Upper lobe of left lung (tissue), 6 donors: ENCODE measurements around the gene EXTL2. TPM values are rescaled to one million over a fixed set of nuclear protein-coding genes. Genes with fewer than 3 reads are reported as not detected.

Source experiments
- ATAC-seq, 2 donors: fragments of 200-7000 bp; cut with Tn5 transposase; one replicate each; pipeline ENCODE4 v1.9.1; 2022; ENCODE audit warnings: mild to moderate bottlenecking in 2 of 2, moderate library complexity in 2 of 2; ENCODE audit not compliant: low FRiP score in 2 of 2
- DNase-seq, 2 donors: peaks; one replicate each; pipeline ENCODE4 v3.0.0-alpha.2; 2019 to 2020
- H3K27ac ChIP-seq, 4 donors: fragments of 200-600 bp; sonication (generic); one replicate each; pipeline ENCODE4 v1.5.1; 2016 to 2019
- H3K27me3 ChIP-seq, 4 donors: fragments of 200-600 bp; sonication (generic); one replicate each; pipeline ENCODE4 v1.5.1; 2017 to 2019
- H3K36me3 ChIP-seq, 4 donors: fragments of 200-600 bp; sonication (generic); one replicate each; pipeline ENCODE4 v1.5.1; 2016 to 2019
- H3K4me1 ChIP-seq, 4 donors: fragments of 200-600 bp; sonication (generic); one replicate each; pipeline ENCODE4 v1.5.1; 2018 to 2019
- H3K4me3 ChIP-seq, 4 donors: fragments of 200-600 bp; sonication (generic); one replicate each; pipeline ENCODE4 v1.5.1; 2017 to 2019; ENCODE audit warnings: mild to moderate bottlenecking in 2 of 4, moderate library complexity in 1 of 4
- H3K9me3 ChIP-seq, 4 donors: fragments of 200-600 bp; sonication (generic); one replicate each; pipeline ENCODE4 v1.5.1; 2018 to 2019
- CTCF ChIP-seq, 6 experiments: fragments of 450-650 bp in 4 of 6; fragments of 200-600 bp in 2 of 6; sonication (generic) in 2 of 6; IDR thresholded peaks; one replicate each; pipeline ENCODE4 v1.5.1; 2016 to 2019; ENCODE audit warnings: antibody characterized with exemption in 6 of 6
- EP300 ChIP-seq, 4 donors: sonication (generic); formaldehyde crosslinking; IDR thresholded peaks; one replicate each; pipeline ENCODE4 v1.5.1; 2017; ENCODE audit warnings: antibody characterized with exemption in 4 of 4, control low read depth in 2 of 4
- POLR2A ChIP-seq, 4 donors: fragments of 450-650 bp; IDR thresholded peaks; one replicate each; pipeline ENCODE4 v1.5.1; 2016 to 2017; ENCODE audit warnings: antibody characterized with exemption in 4 of 4, mild to moderate bottlenecking in 2 of 4
- POLR2AphosphoS5 ChIP-seq, 2 donors: sonication (generic); formaldehyde crosslinking; IDR thresholded peaks; one replicate each; pipeline ENCODE4 v1.5.1; 2017; ENCODE audit warnings: antibody characterized with exemption in 2 of 2
- WGBS, 2 donors: methylation state at CpG; one replicate each; pipeline ENCODE4 v1.1.5; 2017 to 2018; 5-methylcytosine and 5-hydroxymethylcytosine counted together
- total RNA-seq, 6 donors: library from RNA; depleted of rRNA in 4 of 6; stranded (reverse); fragments of >200 nt in 4 of 6; gene quantifications; one replicate each; pipeline versions ENCODE4 v1.1.0 to v1.2.1, GENCODE V29; 2016 to 2021
- donor health status: DM: no; HTN: no; CAD: no; lungs with moderate emphysema.
- donor health status: DM: no; HTN: yes; CAD: no; lungs with severe emphysema.

EXTL2 gene
- total RNA-seq, 6 donors from 2014 or later: 5.2 to 15.3 (median 8.1) TPM

DNA sequence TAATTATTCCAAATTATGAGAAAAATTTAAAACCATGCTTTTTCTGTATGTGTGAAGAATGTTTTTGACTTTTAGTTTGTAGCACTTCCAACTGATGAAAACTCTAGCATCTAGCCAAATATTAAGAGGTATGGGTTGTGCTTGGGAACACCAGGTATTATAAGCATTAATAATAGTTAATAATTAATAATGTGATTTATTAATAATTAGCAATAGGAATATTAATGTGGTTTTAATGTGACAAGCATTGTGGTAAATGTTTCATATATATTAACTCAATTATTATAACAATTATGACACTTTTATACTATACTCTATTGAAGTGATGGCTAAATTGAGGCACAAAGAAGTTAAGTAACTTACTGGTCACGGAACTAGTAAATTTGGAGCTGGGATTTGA lies 9.1 kb upstream of the EXTL2 start:
- H3K36me3 ChIP-seq: peaks cover 6 to 71% (median 17%) of the 10 kb centered on the region in 4 donors
- H3K27ac ChIP-seq: no peak overlapping the region
- DNase-seq: no peak
- H3K4me3 ChIP-seq: no peak overlapping the region
- WGBS, 2 donors: 95 to 100% methylated on average over 1 of the region's 1 CpG
- H3K4me1 ChIP-seq: no peaks in the 10 kb centered on the region
- no peak for ATAC-seq
- H3K27me3 ChIP-seq: no peaks in the 10 kb centered on the region
- no peaks in the 10 kb centered on the region for H3K9me3 ChIP-seq
- no peak for TF ChIP-seq POLR2A (IDR thresholded peaks at IDR 0.05)
- TF ChIP-seq POLR2AphosphoS5 (IDR thresholded peaks at IDR 0.05): no peak
- no peak for TF ChIP-seq CTCF (IDR thresholded peaks at IDR 0.05)
- TF ChIP-seq EP300 (IDR thresholded peaks at IDR 0.05): no peak

GRCh38 chr1:100902365-100902764 lies 7.7 kb upstream of the EXTL2 start:
- DNase-seq (no peak), ATAC-seq (no peak)
- Histone ChIP-seq H3K4me3 (no peak overlapping the region), H3K4me1 (peaks cover under 1 to 11% (median 6%) of the 10 kb centered on the region in 4 donors), H3K36me3 (peaks cover 2 to 64% (median 10%) of the 10 kb centered on the region in 4 donors), H3K27me3 (no peaks in the 10 kb centered on the region), H3K27ac (no peak overlapping the region), H3K9me3 (no peaks in the 10 kb centered on the region)
- WGBS, 2 donors: 96 to 100% methylated on average over 1 of the region's 1 CpG
- no peak for TF ChIP-seq EP300 (IDR thresholded peaks at IDR 0.05)
- no peak for TF ChIP-seq POLR2A (IDR thresholded peaks at IDR 0.05)
- TF ChIP-seq CTCF (IDR thresholded peaks at IDR 0.05): no peak
- TF ChIP-seq POLR2AphosphoS5 (IDR thresholded peaks at IDR 0.05): no peak

DNA sequence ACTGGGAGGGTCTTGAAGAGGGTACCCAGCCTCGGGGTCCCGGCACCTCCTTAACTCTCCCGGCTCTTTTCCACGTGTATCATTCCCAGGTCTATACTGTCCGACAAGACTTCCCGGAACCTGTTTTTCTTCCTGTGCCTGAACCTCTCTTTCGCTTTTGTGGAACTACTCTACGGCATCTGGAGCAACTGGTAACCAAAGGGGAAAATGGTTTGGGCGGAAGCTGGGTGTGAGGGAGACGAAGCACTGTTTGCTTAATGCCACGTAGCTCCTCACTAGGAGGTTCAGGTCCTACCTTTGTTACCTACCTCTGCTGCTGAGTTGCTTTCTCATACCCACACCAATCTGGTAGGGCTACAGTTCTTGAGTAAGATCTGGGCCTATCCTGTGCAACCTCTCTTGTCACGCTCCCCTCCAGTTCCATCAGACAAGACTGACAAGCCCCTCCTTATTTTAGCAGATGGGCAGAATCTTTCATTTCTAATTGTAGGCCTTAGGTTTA lies 1.9 kb upstream of the EXTL2 start:
- H3K9me3 ChIP-seq: no peaks in the 10 kb centered on the region
- 0 to 3% methylated on average over 12 of the region's 12 CpGs for WGBS, 2 donors
- peak; percentile 35 to 50 for ATAC-seq
- H3K27ac ChIP-seq: peak overlapping the region; percentile 90 to 96 (median 92)
- no peaks in the 10 kb centered on the region for H3K27me3 ChIP-seq
- H3K36me3 ChIP-seq: peaks cover 0 to 34% (median 8%) of the 10 kb centered on the region in 4 donors
- DNase-seq: peak in 1 of 2 donors; percentile 40
- TF ChIP-seq EP300 (IDR thresholded peaks at IDR 0.05) (no peak), POLR2A (IDR thresholded peaks at IDR 0.05) (no peak), POLR2AphosphoS5 (IDR thresholded peaks at IDR 0.05) (peak in 1 of 2 donors; percentile 29)
- H3K4me1 ChIP-seq: peaks cover 15 to 27% (median 16%) of the 10 kb centered on the region in 4 donors
- peak overlapping the region; percentile 64 to 83 (median 74) for H3K4me3 ChIP-seq

DNA sequence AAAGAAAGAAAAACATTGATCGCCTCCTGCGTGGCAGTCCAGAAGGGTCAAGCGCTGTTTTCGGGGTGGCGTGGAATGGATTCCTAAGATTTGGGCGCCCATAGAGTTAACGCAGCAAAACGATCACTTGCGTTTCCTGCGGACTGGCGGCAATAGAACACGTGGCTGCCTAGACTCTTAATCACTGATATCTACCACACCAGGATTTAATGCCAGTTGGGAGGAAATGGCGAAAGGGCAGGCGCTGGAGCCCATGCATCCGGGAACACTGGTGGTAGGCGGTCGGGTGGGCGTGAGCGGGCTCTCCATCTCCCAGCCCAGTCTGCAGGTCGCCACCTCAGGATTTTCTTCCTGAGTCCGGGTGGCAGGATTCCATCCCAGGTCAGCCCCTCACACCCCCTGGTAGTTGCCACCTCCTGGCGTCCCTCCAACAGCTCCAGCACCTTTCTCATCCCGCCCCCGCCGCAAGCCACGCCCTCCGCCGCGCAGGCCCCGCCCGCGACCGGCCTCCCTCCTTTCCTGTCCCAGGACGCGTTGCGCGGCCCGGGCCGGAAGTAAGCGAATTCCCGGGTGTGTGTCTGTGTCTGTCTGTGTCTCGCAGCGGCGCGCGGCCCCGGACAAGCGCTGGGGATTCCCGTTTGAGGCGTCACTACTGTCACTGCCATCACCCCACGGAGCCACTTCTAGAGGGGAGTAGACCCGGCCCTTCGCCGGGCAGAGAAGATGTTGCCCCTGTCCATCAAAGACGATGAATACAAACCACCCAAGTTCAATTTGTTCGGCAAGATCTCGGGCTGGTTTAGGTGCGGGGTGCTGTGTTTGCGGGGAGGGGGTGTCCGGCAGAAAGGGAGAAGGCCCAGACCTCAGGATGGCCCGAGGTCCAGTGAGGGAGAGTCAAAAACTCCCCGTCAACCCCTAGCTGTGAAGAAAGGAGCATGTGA lies 1.2 kb upstream of the EXTL2 start, which contains the start of gene SLC30A7:
Gene SLC30A7, plus strand, starts transcription at position 551 of the 941 bp plus-strand sequence. Its CDS starts 173 bp downstream, at position 724.
- Histone ChIP-seq H3K36me3 (peaks cover 0 to 27% (median 8%) of the 10 kb centered on the region in 4 donors), H3K4me1 (peaks cover 15 to 27% (median 16%) of the 10 kb centered on the region in 4 donors), H3K27ac (peak within 1 kb of the TSS; percentile 90 to 96 (median 92)), H3K4me3 (peak within 1 kb of the TSS; percentile 64 to 83 (median 74)), H3K9me3 (no peaks in the 10 kb centered on the region), H3K27me3 (no peaks in the 10 kb centered on the region)
- ATAC-seq (peak; percentile 98), DNase-seq (peak; percentile 98 to 100)
- 0 to 1% methylated on average over 30 to 58 of the region's 62 CpGs for WGBS, 2 donors
- TF ChIP-seq POLR2A (IDR thresholded peaks at IDR 0.05): peak in 3 of 4 donors; percentile 64 to 85 (median 81)
- TF ChIP-seq CTCF (IDR thresholded peaks at IDR 0.05): no peak
- TF ChIP-seq EP300 (IDR thresholded peaks at IDR 0.05): peak in 2 of 4 donors; percentile 35 to 43
- peak; percentile 87 to 93 for TF ChIP-seq POLR2AphosphoS5 (IDR thresholded peaks at IDR 0.05)

DNA sequence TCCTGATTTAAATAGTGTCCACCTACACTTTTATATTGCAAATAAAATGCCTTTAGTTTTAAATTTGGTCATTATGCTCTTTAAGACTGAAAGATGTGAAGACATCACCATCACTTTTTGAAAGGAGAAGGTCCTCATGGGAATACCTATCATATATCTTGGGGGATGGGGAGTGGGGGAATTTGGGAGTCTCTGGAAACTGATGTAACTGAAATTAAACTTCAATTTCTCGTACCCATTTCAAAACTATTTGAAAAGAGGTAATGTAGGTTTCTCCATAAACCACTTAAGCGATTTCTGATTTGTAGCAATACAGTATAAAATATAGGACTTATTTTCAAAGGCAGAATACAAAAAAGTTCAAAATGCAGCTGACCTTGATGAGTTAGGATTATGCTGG lies 924 bp downstream of the EXTL2 start:
- no peak for TF ChIP-seq POLR2AphosphoS5 (IDR thresholded peaks at IDR 0.05)
- no peak for TF ChIP-seq EP300 (IDR thresholded peaks at IDR 0.05)
- TF ChIP-seq CTCF (IDR thresholded peaks at IDR 0.05): no peak
- TF ChIP-seq POLR2A (IDR thresholded peaks at IDR 0.05): no peak
- no peak for DNase-seq
- H3K27me3 ChIP-seq: no peaks in the 10 kb centered on the region
- H3K27ac ChIP-seq: no peak overlapping the region
- peaks cover 15 to 27% (median 16%) of the 10 kb centered on the region in 4 donors for H3K4me1 ChIP-seq
- H3K36me3 ChIP-seq: peaks cover 0 to 7% (median 0%) of the 10 kb centered on the region in 4 donors
- no peak for ATAC-seq
- H3K9me3 ChIP-seq: peaks cover 0 to 11% (median 2%) of the 10 kb centered on the region in 4 donors
- WGBS, 2 donors: 50 to 57% methylated on average over 2 of the region's 2 CpGs
- peak overlapping the region in 1 of 4 donors; percentile 64 for H3K4me3 ChIP-seq
